Left lobe of liver (tissue), 2 donors: ENCODE data around the gene MRPL42. TPM values are rescaled to one million over a fixed set of nuclear protein-coding genes. Genes with fewer than 3 reads are reported as not detected.
"Not testable (repeated sequence)": the region's sequence is repeated elsewhere in the genome, so short reads cannot be mapped to it uniquely, and the experiment has no call there.

ENCODE experiments used
- ATAC-seq: fragments of 200-7000 bp; cut with Tn5 transposase; one replicate; pipeline ENCODE4 v1.9.1; 2020; ENCODE audit warnings: mild to moderate bottlenecking, moderate library complexity
- DNase-seq: peaks from one replicate; pipeline ENCODE4 v3.0.0-alpha.2; 2020; ENCODE audit warnings: low spot score
- total RNA-seq: library from RNA; stranded (reverse); gene quantifications from one replicate; pipeline ENCODE4 v1.2.1, GENCODE V29; 2021
- donor health status: DM: no; HTN: no; CAD: no; lungs with moderate emphysema.
- donor health status: DM: no; HTN: yes; CAD: no.

MRPL42 gene
- total RNA-seq, 1 donor from 2014 or later: 25.4 TPM

- ATAC-seq: no peak
- DNase-seq: no peak
Measured at GRCh38 chr12:93497456-93497855, 30.1 kb downstream of the MRPL42 start.

DNA sequence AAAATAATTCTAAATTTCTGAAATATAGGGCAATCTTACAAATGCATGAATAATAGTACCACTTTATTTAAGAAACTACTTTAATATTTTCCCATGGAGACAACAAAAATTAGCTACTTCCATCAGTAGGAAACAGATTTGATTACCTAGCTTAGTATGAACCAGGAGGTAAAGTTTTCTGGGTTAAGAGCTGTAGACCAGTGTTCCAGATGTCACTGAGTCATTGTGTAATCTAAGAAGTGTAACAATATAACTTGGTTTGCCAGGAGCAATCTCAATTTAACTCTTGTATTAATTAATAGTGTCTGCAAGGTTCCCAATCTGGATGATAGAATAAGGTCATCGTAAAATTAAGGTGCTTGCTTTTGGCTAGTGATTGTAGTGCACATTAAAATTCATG, 31.5 kb downstream of the MRPL42 start:
- not testable (repeated sequence) for DNase-seq, ATAC-seq

GRCh38 chr12:93500201-93500600, 32.9 kb downstream of the MRPL42 start:
- DNase-seq (no peak), ATAC-seq (no peak)

DNA sequence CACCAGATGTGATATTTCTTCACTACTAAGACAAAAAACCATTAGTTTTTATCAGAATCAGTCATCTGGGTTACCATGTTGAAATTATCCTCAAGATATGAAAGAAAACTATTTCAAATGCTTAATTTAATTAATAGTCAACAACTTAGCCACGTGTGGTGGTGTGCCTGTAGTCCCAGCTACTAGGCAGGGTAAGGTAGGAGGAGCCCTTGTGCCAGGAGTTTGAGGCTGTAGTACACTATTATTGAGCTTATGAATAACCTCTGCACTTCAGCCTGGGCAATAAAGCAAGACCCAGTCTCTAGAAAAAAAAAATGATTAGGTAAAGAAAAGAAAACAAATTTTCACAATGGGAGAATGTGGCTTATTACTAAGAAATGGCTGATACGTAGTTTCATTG, 33.4 kb downstream of the MRPL42 start:
- DNase-seq (no peak), ATAC-seq (no peak)

GRCh38 chr12:93502802-93503623, 35.7 kb downstream of the MRPL42 start:
- peak; percentile 67 for ATAC-seq
- no peak for DNase-seq

DNA sequence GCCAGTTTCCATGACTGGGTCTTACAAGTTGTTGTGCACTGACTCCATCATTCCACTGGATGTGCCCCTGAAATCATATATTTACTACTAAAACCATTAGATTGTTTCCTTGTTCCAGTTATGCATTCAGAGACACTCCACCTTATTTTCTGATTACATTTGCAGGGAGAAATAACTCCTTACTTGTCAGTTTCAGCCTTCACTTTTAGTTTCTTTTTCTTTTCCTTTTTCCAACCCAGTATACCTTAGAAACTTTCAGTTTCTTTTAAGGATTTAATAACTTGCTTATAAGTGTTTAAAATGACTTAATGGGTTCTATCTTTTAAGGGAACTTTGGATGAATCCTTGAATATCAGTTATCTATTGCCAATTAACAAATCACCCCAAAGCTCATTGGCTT, 39.9 kb downstream of the MRPL42 start:
- ATAC-seq (no peak), DNase-seq (no peak)

DNA sequence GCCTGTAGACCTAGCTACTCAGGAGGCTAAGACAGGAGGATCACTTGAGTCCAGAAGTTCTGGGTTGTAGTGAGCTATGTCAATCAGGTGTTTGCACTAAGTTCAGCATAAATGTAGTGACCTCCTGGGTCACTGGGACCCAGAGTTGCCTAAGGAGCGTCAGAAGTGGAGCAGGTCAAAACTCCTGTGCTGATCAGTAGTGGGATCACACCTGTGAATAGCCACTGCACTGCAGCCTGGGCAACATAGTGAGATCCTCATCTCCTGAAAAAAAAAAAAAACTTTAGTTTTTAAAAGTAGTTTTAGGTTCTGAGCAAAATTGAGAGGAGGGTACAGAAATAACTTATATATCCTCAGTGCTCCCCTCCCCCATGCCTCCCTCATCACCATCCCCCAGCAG, 42.2 kb downstream of the MRPL42 start:
- DNase-seq (no peak), ATAC-seq (no peak)

GRCh38 chr12:93514853-93515252, 47.5 kb downstream of the MRPL42 start:
- DNase-seq: no peak
- ATAC-seq: no peak

DNA sequence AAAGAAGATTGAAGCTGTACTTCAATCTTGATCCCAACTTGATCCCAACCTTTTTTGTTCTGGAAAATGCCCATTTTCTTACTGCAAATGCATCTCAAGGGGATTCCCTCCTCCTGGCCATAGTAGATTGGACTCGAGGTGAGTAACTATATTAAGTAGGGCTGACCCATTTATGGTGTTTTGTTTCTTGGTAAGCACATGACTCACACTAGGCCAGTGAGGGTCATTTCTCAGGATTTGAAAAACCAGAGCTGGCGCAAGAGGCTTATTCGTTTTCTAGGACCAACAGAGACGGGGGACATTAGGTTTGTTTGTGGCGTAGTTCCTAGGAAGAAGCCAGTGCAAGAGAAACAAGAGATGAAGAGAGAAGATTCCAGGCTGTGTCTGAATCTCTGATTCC, 51.4 kb downstream of the MRPL42 start:
- DNase-seq (no peak), ATAC-seq (no peak)

DNA sequence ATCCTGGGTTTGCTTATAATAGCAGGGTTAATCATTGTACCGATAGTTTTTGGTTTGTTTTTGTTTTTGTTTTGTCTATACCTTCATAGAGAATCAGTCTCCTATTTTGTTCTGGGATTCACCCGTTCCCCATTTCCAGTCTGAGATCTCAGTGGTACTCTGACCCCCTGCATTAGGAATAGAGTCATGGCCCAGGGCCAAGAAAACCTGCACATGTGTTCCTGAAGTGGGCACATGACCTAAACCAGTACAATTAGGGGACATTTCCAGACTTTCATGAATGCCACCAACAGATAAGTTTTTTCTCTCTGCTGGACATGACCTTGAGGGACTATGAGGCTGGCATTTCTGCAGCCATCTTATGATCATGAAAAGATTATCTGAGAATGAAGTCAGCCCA, 52.5 kb downstream of the MRPL42 start:
- DNase-seq (no peak), ATAC-seq (no peak)

DNA sequence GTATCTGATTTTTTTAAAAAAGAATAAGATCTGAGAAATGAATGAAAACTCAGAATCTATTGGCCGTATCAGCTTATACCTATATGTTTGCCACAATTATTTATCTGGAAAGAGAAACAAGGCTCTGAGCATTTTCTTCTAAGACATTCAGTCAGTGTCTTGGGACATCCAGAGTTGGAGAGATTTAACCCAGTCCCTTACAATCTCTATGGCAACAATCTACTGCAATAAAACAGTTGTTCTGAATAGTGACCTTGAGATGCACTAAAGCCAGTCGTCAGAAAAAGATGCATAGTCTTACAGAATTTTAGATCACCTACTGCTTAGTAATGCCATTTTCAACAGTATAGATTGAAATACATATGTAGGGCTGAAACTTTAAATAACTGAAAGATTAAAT, 53.1 kb downstream of the MRPL42 start:
- DNase-seq: no peak

GRCh38 chr12:93521225-93522080, 54.1 kb downstream of the MRPL42 start:
- no peak for DNase-seq
- ATAC-seq: no peak

More for the DNA sequence above, 53.1 kb downstream of the MRPL42 start:
- ATAC-seq: no peak

DNA sequence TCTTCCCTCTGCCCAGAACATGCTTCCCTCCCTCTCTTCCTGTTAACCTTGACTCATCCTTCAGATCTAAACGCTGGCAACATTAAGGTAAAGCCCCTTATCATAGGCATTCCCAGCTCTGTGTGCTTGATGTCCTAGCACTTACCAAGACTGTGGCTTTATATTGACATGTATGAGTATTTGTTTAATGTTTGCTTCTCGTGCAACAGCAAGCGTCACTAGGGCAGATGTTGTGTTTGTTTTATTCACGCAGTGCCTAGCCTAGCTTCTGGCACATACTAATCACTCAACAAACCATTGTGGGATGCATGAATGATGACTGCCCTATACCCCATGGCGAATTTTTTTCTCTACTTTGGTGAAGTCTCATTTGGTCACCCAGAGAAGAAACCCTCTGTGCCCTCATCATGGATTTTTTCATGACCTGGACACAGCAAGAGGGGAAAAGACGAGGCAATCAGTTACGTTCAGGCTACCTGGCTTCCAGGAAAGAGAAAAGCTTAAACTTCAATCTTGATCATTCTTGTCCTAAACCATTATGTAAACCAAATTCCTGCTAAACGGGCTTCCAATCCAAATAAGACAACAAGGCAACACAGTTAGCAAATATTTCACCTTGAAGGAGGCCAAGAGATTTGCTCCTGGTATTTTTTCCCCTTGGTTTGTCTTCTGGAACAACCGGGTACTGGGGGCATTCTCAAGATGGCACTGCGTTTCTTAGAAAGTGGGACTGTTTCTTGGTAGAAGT, 57.2 kb downstream of the MRPL42 start:
- DNase-seq (no peak), ATAC-seq (no peak)

GRCh38 chr12:93526786-93527428, 59.6 kb downstream of the MRPL42 start:
- ATAC-seq (no peak), DNase-seq (no peak)

DNA sequence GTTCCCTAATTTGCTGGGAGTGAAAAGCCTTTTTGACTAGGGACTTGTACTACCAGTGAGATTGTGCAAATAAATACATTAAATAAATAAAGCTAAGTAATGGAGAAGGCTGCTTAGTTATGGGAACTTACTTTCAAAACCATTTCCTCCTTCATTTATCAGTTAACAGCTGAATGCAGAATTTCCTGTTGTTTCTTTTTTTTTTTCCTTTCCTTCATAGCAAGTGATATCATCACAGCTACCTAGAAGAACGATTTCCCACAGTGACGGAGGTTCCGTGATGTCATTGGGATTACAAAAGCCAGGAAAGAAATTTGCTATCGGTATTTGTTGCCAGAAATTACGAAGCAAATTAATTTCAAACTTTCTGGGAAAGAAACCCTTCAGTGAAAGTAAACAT, 63.0 kb downstream of the MRPL42 start:
- ATAC-seq (no peak), DNase-seq (no peak)

DNA sequence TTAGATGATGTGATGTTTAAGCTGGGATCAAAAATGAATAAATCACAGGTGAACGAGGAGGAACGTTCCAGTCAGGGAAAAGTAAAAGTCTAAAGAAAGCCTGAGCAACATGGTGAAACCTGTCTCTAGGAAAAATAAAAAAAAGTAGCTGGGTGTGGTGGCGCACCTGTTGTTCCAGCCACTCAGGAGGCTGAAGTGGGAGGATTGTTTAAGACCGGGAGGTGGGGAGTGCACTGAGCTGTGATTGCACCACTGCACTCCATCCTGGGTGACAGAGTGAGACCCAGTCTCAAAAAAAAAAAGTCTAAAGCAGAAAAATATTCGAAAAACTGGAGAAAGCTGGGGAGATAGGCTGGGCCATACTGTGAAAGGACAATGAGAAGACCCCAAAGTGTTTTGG, 66.0 kb downstream of the MRPL42 start:
- ATAC-seq (no peak), DNase-seq (no peak)

- DNase-seq (no peak), ATAC-seq (no peak)
Measured at GRCh38 chr12:93536111-93536765, 68.9 kb downstream of the MRPL42 start.

DNA sequence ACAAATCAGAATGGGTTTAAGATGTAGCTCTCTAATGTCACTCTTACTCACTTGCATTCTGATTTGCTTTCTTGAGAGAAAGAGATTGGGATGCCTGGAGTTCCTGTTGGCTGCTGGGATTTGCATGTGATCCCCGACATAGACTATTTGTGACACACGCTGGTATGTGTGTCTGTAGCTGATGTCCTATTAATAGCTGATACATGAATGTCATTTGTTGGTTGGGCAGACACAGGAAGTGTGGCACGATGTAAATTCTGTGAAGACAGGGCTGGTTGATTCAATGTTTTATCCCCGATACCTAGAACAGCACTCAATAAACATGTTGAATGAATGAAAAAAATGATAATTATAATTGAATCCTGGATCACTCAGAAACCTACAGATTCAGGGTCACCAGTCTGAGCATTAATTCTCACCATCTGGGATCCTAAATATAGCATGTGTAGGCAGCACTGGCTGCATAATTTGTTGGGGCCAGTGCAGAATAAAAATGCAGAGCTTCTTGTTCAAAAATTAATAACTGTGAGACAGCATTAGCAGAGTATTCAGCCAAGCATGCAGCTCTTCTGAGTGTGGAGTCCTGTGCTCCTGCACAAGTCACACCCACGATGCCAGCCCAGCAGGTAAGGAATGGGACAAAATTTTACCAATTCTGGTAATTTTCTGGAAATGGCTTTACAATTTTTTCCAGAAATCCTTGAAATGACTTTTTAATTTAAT, 69.6 kb downstream of the MRPL42 start:
- no peak for DNase-seq
- no peak for ATAC-seq

DNA sequence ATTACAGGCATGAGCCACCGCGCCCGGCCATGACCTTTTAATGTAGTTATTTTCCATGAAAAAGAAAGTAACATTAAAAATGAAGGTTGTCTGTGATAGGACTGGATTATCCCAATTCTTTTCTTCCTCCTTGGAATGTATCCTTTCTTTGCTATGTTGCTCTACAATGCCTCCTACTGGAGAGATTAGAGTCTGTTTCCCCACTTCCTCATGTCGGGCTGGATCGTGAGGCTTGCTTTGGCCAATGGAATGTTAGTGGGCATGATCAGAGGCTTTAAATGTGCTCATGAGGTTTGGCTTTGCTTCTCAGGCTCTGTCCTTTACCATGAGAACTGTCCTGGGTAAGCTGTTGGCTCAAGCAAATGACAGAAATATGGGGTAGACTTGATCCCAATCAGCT, 70.5 kb downstream of the MRPL42 start:
- no peak for DNase-seq
- ATAC-seq: no peak

DNA sequence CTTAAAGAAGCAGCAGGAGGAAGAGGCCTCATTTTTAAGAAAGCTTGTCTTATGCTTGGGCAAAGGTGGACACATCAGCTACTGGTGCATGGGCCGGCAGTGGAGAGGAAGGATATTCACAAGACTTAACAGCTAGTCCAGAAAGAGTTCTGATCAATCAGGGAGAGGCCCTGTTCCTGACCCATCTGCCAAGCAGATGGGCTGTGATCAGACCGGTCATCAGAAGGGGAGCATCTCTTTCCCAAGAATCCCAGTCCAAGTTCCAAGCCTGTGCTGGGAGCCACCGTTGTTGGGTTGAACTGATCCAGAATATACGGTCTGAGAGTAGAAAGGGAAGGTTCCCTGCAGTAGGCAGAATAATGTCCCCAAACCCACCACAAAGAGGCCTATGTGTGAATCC, 72.5 kb downstream of the MRPL42 start:
- DNase-seq (no peak), ATAC-seq (no peak)
